GM12892 (cell line): ENCODE data around the gene NT5E.
"Not testable (repeated sequence)": the region's sequence is repeated elsewhere in the genome, so short reads cannot be mapped to it uniquely, and the experiment has no call there.

Source experiments
- DNase-seq: peaks from one replicate; pipeline ENCODE4 v3.0.0; 2011; ENCODE audit not compliant: insufficient read length
- FAIRE-seq: peaks from 2 replicates; lab custom pipeline; 2011; peaks lifted over from hg19 to GRCh38; lab: Jason Lieb, UNC
- POLR2A ChIP-seq: IDR thresholded peaks from 2 replicates; pipeline ENCODE4 v1.6.1; 2011; ENCODE audit warnings: low read depth, low read length, control low read depth
- POLR2AphosphoS5 ChIP-seq: IDR thresholded peaks from 2 replicates; pipeline ENCODE4 v1.6.1; 2011; ENCODE audit warnings: low read depth, low read length, control low read depth
- TAF1 ChIP-seq: IDR thresholded peaks from 2 replicates; pipeline ENCODE4 v1.6.1; 2011; ENCODE audit warnings: low read depth, mild to moderate bottlenecking, control low read depth, low read length, borderline replicate concordance

NT5E gene

GRCh38 chr6:85490516-85491248, 40.8 kb downstream of the NT5E start:
- DNase-seq (no peak), FAIRE-seq (no peak)
- no peak for TF ChIP-seq POLR2A

- FAIRE-seq: no peak
- DNase-seq: no peak
- TF ChIP-seq TAF1 (no peak), POLR2A (no peak), POLR2AphosphoS5 (no peak)
These were observed 43.5 kb downstream of the NT5E start for GRCh38 chr6:85493389-85493788.

- FAIRE-seq (no peak), DNase-seq (no peak)
- TF ChIP-seq POLR2A (no peak), POLR2AphosphoS5 (no peak), TAF1 (no peak)
These were observed 45.0 kb downstream of the NT5E start for GRCh38 chr6:85494547-85495536.

GRCh38 chr6:85496009-85496579, 46.2 kb downstream of the NT5E start:
- TF ChIP-seq POLR2A (no peak), POLR2AphosphoS5 (no peak), TAF1 (no peak)
- FAIRE-seq (no peak), DNase-seq (no peak)

- DNase-seq (no peak), FAIRE-seq (no peak)
- TF ChIP-seq POLR2A: no peak
- no peak for TF ChIP-seq TAF1
- TF ChIP-seq POLR2AphosphoS5: no peak
These were observed 47.0 kb downstream of the NT5E start for GRCh38 chr6:85496856-85497255.

- DNase-seq (no peak), FAIRE-seq (no peak)
- no peak for TF ChIP-seq POLR2A
- TF ChIP-seq POLR2AphosphoS5: no peak
These were observed 48.8 kb downstream of the NT5E start for GRCh38 chr6:85498596-85499258.

- no peak for TF ChIP-seq POLR2AphosphoS5
- no peak for TF ChIP-seq POLR2A
- DNase-seq (no peak), FAIRE-seq (no peak)
These were observed 56.7 kb downstream of the NT5E start for GRCh38 chr6:85506441-85507093.

- FAIRE-seq (no peak), DNase-seq (no peak)
- TF ChIP-seq POLR2AphosphoS5: no peak
- no peak for TF ChIP-seq TAF1
- TF ChIP-seq POLR2A: no peak
These were observed 66.3 kb downstream of the NT5E start for GRCh38 chr6:85516168-85516567.

GRCh38 chr6:85524281-85524680, 74.4 kb downstream of the NT5E start:
- not testable (repeated sequence) for DNase-seq, FAIRE-seq

GRCh38 chr6:85537055-85537494, 87.2 kb downstream of the NT5E start:
- DNase-seq (no peak), FAIRE-seq (no peak)
- no peak for TF ChIP-seq POLR2AphosphoS5
- no peak for TF ChIP-seq TAF1
- TF ChIP-seq POLR2A: no peak

GRCh38 chr6:85544776-85545175, 94.9 kb downstream of the NT5E start:
- TF ChIP-seq TAF1 (no peak), POLR2A (no peak), POLR2AphosphoS5 (no peak)
- no peak for FAIRE-seq
- DNase-seq: no peak
